SU-DHL-6 (cell line): ENCODE measurements around the gene TMEM187.

Experiments used
- CTCF ChIP-seq: fragments of 200-600 bp; sonication (generic); IDR thresholded peaks from one replicate; pipeline ENCODE4 v1.5.1; 2017; ENCODE audit warnings: antibody characterized with exemption, mild to moderate bottlenecking, low read length, moderate library complexity; ENCODE audit not compliant: insufficient read depth, poor library complexity, severe bottlenecking
- EZH2phosphoT487 ChIP-seq: fragments of 200-600 bp; sonication (generic), shearing (Covaris generic); conservative IDR thresholded peaks from 2 replicates; pipeline ENCODE4 v1.6.1; 2018; ENCODE audit warnings: mild to moderate bottlenecking, antibody characterized with exemption, low read length, moderate library complexity, mixed read lengths

- no peak for TF ChIP-seq CTCF
- TF ChIP-seq EZH2phosphoT487, result no peak
Observed at GRCh38 chrX:153967536-153968224, 4.9 kb upstream of the TMEM187 start.
